COLO829 (cell line): ENCODE measurements around the gene BET1L.
A peak's percentile ranks its signal among the peaks of the same experiment; 100 is the strongest.
"Not testable (repeated sequence)": the region's sequence is repeated elsewhere in the genome, so short reads cannot be mapped to it uniquely, and the experiment has no call there.

Experiments used
- DNase-seq: peaks from one replicate; pipeline ENCODE4 v3.0.0; 2012; ENCODE audit warnings: low spot score

The BET1L gene

GRCh38 chr11:207208-207862 lies at the start of gene BET1L, which contains the start of gene RIC8A:
Gene BET1L (minus strand): TSS chr11:207399. CDS start chr11:207321, 78 bp downstream.
Gene RIC8A (plus strand): TSS chr11:207708. CDS start chr11:208855, 1,147 bp downstream.
- peak; percentile 98 for DNase-seq

GRCh38 chr11:255816-256215 lies 48.6 kb upstream of the BET1L start:
- DNase-seq: no peak

- DNase-seq: no peak
Observed at GRCh38 chr11:255176-255575, 48.0 kb upstream of the BET1L start.

DNA sequence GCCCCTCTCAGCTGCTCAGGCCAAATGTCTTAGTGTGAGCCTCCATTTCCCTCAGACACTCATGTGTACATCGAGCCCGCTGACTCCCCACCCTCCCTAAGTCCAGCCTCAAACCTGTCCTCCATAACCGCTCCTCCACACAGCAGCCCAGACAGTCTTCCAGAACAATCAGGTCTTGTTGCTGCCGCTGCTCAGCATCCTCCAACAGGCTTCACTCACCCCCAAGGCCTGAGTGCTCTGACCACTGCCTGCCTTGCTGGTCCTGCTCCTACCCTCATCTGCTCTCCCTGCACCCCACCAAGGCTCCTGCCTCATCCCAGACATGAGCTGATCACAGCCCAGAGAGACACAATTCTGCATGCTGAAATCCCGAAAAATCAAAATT lies 46.7 kb upstream of the BET1L start:
- DNase-seq: no peak

DNA sequence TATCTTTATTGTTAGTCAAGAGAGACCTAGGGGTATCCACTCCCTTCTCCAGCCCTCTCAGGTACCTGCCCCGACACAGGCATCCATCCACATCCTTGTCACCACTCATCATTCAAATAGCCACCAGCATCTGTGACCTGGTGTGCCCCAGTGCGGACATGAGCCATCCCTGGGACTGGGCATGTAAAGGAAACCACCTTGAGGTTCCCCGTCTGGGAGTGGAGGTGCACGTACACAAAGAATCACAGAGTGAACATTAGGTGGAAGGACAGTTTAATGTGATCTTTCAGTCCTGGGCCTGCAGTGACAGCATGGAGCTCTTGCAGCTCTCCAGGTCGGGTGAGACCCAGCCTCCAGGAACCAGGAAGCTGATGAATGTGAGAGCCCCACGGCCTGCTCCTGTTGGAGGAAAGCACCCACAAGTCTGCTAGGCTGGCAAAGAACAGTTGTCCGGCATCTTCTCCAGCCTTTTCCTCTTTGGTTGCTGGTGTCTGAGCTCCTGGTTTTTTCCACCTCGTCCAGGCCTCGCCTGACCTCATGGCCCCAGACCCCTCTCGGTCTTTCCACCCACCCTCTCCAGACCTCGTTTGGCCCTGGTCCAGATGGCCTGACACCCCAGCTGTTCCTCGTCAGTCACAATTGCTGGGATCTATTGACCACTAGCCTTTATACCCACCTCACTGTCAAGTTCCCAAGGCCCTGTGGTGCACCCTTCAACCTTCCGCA lies 46.1 kb upstream of the BET1L start:
- DNase-seq: no peak

DNA sequence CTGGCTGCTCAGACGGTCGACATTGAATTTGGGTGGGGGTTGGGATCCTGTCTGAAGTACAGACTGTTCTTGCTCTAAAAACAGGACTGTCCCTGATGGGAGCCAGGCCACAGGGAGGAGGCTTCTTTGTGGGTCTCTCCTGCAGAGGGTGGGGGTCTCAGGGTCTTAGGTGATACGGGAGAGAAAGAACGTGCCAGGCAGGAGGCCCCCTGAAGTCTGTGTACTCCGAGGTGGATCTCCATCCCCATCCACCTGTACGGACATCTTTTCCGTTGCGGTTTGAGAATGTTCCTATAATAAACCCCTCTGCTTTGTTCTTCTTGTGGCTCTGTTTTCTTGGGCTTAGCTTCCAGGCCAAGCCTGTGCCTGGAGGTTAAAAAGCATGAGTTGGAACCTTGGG lies 45.5 kb upstream of the BET1L start:
- no peak for DNase-seq

- no peak for DNase-seq
Observed at GRCh38 chr11:251550-251949, 44.4 kb upstream of the BET1L start.

GRCh38 chr11:250740-251299 lies 43.6 kb upstream of the BET1L start:
- DNase-seq: peak; percentile 54

GRCh38 chr11:250274-250673 lies 43.1 kb upstream of the BET1L start:
- no peak for DNase-seq

DNA sequence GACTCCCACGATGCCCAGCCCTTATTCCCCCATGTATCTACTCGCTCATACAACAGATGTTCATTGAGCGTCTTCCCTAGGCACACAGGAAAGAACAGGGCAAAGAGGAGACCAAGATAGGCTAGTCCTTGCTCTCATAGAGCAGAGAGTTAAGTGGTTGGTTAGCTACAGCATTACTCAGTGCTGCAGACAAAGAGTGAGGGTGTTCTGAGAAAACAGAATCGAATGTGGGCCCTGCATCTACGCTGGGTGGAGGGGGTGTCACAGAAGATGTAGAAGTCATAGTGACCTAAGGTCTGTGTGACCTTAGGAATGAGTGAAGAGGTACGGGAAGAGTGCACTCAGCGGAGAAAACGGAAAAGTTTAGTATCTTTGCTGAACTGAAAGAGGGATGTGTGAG lies 41.9 kb upstream of the BET1L start:
- DNase-seq: no peak

DNA sequence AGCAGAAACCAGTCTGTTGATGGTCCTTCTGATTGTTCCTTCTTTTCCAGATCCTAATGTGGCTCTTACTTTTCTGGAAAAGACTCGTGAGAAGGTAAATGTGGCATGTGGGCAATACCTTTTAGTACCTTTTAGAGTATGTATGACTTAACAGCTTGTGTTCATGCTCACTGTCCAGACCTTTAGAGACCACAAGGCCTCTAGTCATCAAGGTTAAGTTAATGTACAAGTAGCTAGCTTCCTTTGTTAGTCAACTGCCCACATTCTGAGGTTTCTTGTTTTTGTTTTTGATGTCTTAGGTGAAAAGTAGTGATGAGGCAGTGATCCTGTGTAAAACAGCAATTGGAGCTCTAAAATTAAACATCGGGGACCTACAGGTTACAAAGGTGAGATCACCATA lies 37.2 kb upstream of the BET1L start:
- DNase-seq: no peak

GRCh38 chr11:241634-242033 lies 34.4 kb upstream of the BET1L start:
- no peak for DNase-seq

GRCh38 chr11:240315-240714 lies 33.1 kb upstream of the BET1L start:
- DNase-seq: no peak

- DNase-seq: not testable (repeated sequence)
Observed at GRCh38 chr11:238346-238745, 31.1 kb upstream of the BET1L start.

- peak; percentile 88 for DNase-seq
Observed at GRCh38 chr11:236774-237767, 29.9 kb upstream of the BET1L start, which contains the start of gene PSMD13. Gene PSMD13 (plus strand): TSS chr11:236976. CDS start chr11:237050, 74 bp downstream.

DNA sequence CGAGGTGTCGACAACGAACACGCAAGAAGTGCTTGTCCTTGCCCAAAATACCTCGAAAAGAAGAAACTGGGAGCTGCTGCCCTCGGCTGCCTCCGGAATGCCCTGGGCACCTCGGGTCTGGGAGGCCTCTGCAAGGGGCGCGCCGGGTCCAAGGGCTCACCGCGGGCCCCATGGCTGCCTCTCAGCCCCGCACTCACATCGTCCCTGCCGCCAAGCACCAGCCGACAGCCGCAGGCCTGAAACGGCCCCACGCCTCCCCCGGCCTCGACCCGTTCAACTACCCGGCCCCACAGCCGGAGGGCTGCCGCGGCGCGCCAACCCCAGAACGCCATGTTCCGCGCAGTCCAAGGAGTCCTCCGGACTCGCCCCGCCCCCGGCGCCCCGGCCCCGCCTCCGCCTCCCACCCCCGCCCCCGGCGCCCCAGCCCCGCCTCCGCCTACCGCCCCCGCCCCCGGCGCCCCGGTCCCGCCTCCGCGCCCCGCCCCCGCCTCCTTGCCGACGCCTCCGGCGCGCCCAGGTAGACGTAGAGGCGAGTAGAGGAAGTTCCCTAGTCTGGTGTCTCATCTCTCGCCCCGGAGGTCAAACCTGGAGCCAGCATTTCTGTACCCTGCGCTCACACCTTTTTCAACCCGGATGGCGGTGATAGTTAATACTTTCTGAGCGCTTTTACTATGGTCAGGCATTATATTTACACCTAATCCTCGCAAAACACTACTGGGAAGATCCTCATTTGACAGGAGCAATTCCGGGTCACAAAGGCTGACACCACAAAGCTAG lies 29.0 kb upstream of the BET1L start, which contains the start of gene SIRT3:
TSS of gene SIRT3 (minus strand) at position 346 of the 777 bp plus-strand sequence. CDS start at position 332, 14 bp downstream.
- DNase-seq: peak; percentile 84

GRCh38 chr11:235609-235996 lies 28.4 kb upstream of the BET1L start:
- DNase-seq: peak; percentile 11

GRCh38 chr11:235180-235579 lies 28.0 kb upstream of the BET1L start:
- no peak for DNase-seq

GRCh38 chr11:232783-233565 lies 25.8 kb upstream of the BET1L start:
- no peak for DNase-seq

DNA sequence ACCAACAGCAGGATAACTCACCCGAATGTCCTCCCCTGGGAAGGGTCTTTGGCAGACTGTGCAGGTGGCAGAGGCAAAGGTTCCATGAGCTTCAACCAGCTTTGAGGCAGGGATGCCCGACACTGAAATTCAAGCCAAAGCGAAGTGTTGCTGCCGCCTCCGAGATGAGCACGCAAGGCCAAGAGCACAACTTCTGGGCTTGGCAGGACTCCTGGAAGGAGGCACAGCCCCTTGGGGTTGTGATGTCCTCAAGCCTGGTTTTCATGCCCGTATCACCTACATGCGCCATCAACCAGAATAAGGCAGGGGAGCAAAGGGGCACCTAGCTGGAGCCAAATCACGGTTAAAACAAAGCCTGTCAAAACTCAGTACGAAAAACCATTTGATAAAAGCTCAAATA lies 23.2 kb upstream of the BET1L start:
- no peak for DNase-seq
